Colonic mucosa (tissue), 4 donors: ENCODE data around the gene MAFB. TPM values are rescaled to one million over a fixed set of nuclear protein-coding genes. Genes with fewer than 3 reads are reported as not detected.
A peak's percentile ranks its signal among the peaks of the same experiment; 100 is the strongest.
"Not testable (repeated sequence)": the region's sequence is repeated elsewhere in the genome, so short reads cannot be mapped to it uniquely, and the experiment has no call there.

Experiments
- DNase-seq: peaks from one replicate; pipeline ENCODE4 v3.0.0-alpha.2; 2020
- H3K27ac ChIP-seq: fragments of 200-600 bp; one replicate; pipeline ENCODE4 v1.8.0; 2021
- H3K27me3 ChIP-seq: fragments of 200-600 bp; one replicate; pipeline ENCODE4 v1.8.0; 2021
- H3K36me3 ChIP-seq: fragments of 200-600 bp; one replicate; pipeline ENCODE4 v1.8.0; 2021
- H3K4me1 ChIP-seq: fragments of 200-600 bp; one replicate; pipeline ENCODE4 v1.8.0; 2021; ENCODE audit warnings: mild to moderate bottlenecking
- H3K4me3 ChIP-seq: fragments of 200-600 bp; one replicate; pipeline ENCODE4 v1.8.0; 2021
- H3K9ac ChIP-seq, 2 donors: one replicate each; pipeline ENCODE4 v1.7.0; 2013; ENCODE audit warnings: control low read depth in 2 of 2, low read depth in 2 of 2, low read length in 2 of 2
- H3K9me3 ChIP-seq: fragments of 200-600 bp; one replicate; pipeline ENCODE4 v1.8.0; 2021
- CTCF ChIP-seq: fragments of 200-600 bp; IDR thresholded peaks from one replicate; pipeline ENCODE4 v1.8.0; 2022; ENCODE audit warnings: antibody characterized with exemption, mild to moderate bottlenecking
- intact Hi-C: fragments of 100-400 bp; cut with DNase I; formaldehyde crosslinking; loops from one replicate; pipeline ENCODE4 v1.14.1; 2022
- total RNA-seq, 2 donors: library from RNA; stranded (reverse); fragmentation: NEBNext Ultra II Directional in 1 of 2; extraction: Animal tissue kit (Norgen Biotek cat#: 25700) in 1 of 2; gene quantifications; one replicate each; pipeline ENCODE4 v1.2.1, GENCODE V29; 2021
- donor health status: healthy.
- donor health status: DM: no; HTN: no; CAD: no.
- donor health status: DM: no; HTN: no; CAD: no.

Gene MAFB
- 10 to 100 TPM in 1 of 2 donors, 1 to 10 TPM in 1; 2.8 to 11.2 TPM for total RNA-seq

GRCh38 chr20:40689100-40689942 lies at the start of gene MAFB:
TSS of gene MAFB (minus strand) at chr20:40689236. CDS start at chr20:40688850, 386 bp downstream.
- Histone ChIP-seq H3K4me3 (peak within 1 kb of the TSS; percentile 59), H3K27me3 (peaks cover 80% of the 10 kb centered on the region), H3K27ac (peak within 1 kb of the TSS; percentile 79), H3K4me1 (peaks cover 11% of the 10 kb centered on the region), H3K36me3 (no peaks in the 10 kb centered on the region), H3K9ac (peak within 1 kb of the TSS; percentile 40 to 69), H3K9me3 (no peaks in the 10 kb centered on the region)
- no peak for TF ChIP-seq CTCF
- intact Hi-C loops, result no loop called here
- DNase-seq, result peak; percentile 84

GRCh38 chr20:40736468-40736867 lies 47.4 kb upstream of the MAFB start:
- DNase-seq, H3K27me3 ChIP-seq, intact Hi-C loops, H3K9ac ChIP-seq, H3K4me1 ChIP-seq, H3K9me3 ChIP-seq, H3K27ac ChIP-seq, H3K36me3 ChIP-seq, H3K4me3 ChIP-seq: not testable (repeated sequence)

GRCh38 chr20:40728996-40729395 lies 40.0 kb upstream of the MAFB start:
- TF ChIP-seq CTCF, result no peak
- Histone ChIP-seq H3K27ac (no peak overlapping the region), H3K27me3 (no peaks in the 10 kb centered on the region), H3K9me3 (no peaks in the 10 kb centered on the region), H3K4me1 (no peaks in the 10 kb centered on the region), H3K36me3 (no peaks in the 10 kb centered on the region), H3K9ac (no peak overlapping the region), H3K4me3 (no peak overlapping the region)
- DNase-seq, result no peak
- intact Hi-C loops, result no loop called here

- Histone ChIP-seq H3K27ac (no peak overlapping the region), H3K4me3 (no peak overlapping the region), H3K9me3 (no peaks in the 10 kb centered on the region), H3K9ac (no peak overlapping the region), H3K4me1 (no peaks in the 10 kb centered on the region), H3K27me3 (no peaks in the 10 kb centered on the region), H3K36me3 (no peaks in the 10 kb centered on the region)
- intact Hi-C loops, result no loop called here
- TF ChIP-seq CTCF, result no peak
- no peak for DNase-seq
These were observed 39.4 kb upstream of the MAFB start for GRCh38 chr20:40728470-40728869.

GRCh38 chr20:40727960-40728359 lies 38.9 kb upstream of the MAFB start:
- H3K4me3 ChIP-seq, result no peak overlapping the region
- H3K4me1 ChIP-seq, result no peaks in the 10 kb centered on the region
- H3K9ac ChIP-seq, result no peak overlapping the region
- DNase-seq, result no peak
- H3K27me3 ChIP-seq, result no peaks in the 10 kb centered on the region
- no peak overlapping the region for H3K27ac ChIP-seq
- intact Hi-C loops, result no loop called here
- no peaks in the 10 kb centered on the region for H3K9me3 ChIP-seq
- no peaks in the 10 kb centered on the region for H3K36me3 ChIP-seq
- no peak for TF ChIP-seq CTCF

- no peak overlapping the region for H3K9ac ChIP-seq
- intact Hi-C loops, result no loop called here
- H3K27me3 ChIP-seq, result no peaks in the 10 kb centered on the region
- H3K9me3 ChIP-seq, result no peaks in the 10 kb centered on the region
- H3K27ac ChIP-seq, result no peak overlapping the region
- no peak for DNase-seq
- no peak for TF ChIP-seq CTCF
- H3K4me1 ChIP-seq, result no peaks in the 10 kb centered on the region
- no peak overlapping the region for H3K4me3 ChIP-seq
- H3K36me3 ChIP-seq, result no peaks in the 10 kb centered on the region
These were observed 37.7 kb upstream of the MAFB start for GRCh38 chr20:40726776-40727175.
